Retinal pigment epithelial cell (primary cell): ENCODE measurements around the gene LAGE3.
A peak's percentile ranks its signal among the peaks of the same experiment; 100 is the strongest.

Experiments used
- DNase-seq: peaks from one replicate; pipeline ENCODE4 v3.0.0-alpha.2; 2010; ENCODE audit warnings: low read depth
- H3K4me3 ChIP-seq: 2 replicates; pipeline ENCODE4 v1.5.1; 2011; ENCODE audit warnings: mild to moderate bottlenecking, low read length, control low read depth, moderate library complexity
- TF ChIP-seq, protein P1 (sequence below): conservative IDR thresholded peaks from 2 replicates; pipeline ENCODE4 v1.5.1; 2011; ENCODE audit warnings: low read depth, low read length, control low read depth, inconsistent platforms

Gene LAGE3

GRCh38 chrX:154441984-154442707 is 36.9 kb downstream of the LAGE3 start:
- TF ChIP-seq, protein P1, sequence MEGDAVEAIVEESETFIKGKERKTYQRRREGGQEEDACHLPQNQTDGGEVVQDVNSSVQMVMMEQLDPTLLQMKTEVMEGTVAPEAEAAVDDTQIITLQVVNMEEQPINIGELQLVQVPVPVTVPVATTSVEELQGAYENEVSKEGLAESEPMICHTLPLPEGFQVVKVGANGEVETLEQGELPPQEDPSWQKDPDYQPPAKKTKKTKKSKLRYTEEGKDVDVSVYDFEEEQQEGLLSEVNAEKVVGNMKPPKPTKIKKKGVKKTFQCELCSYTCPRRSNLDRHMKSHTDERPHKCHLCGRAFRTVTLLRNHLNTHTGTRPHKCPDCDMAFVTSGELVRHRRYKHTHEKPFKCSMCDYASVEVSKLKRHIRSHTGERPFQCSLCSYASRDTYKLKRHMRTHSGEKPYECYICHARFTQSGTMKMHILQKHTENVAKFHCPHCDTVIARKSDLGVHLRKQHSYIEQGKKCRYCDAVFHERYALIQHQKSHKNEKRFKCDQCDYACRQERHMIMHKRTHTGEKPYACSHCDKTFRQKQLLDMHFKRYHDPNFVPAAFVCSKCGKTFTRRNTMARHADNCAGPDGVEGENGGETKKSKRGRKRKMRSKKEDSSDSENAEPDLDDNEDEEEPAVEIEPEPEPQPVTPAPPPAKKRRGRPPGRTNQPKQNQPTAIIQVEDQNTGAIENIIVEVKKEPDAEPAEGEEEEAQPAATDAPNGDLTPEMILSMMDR, result no peak
- H3K4me3 ChIP-seq, result no peak overlapping the region
- no peak for DNase-seq

DNA sequence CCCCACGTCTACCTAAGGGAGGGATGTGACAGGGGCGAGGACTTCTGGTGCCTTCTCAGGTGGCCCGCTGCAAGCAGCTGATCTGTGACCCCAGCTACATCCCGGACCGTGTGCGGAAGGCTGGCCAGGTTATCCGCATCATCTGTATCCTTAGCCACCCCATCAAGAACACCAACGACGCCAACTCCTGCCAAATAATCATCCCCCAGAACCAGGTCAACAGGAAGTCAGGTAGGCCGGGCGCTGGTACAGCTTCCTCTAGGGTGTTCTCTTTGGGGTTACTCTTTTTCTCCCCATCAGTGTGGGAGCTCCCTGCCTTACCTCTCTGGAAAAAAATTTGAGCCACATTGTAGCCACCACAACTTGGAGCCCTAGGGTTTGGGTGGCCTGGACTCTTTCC is 37.5 kb downstream of the LAGE3 start:
- no peak overlapping the region for H3K4me3 ChIP-seq
- DNase-seq, result no peak
- TF ChIP-seq, protein P1, result no peak

- no peak overlapping the region for H3K4me3 ChIP-seq
- DNase-seq, result no peak
- TF ChIP-seq, protein P1, result no peak
Observed at GRCh38 chrX:154440623-154441357, 38.3 kb downstream of the LAGE3 start.

DNA sequence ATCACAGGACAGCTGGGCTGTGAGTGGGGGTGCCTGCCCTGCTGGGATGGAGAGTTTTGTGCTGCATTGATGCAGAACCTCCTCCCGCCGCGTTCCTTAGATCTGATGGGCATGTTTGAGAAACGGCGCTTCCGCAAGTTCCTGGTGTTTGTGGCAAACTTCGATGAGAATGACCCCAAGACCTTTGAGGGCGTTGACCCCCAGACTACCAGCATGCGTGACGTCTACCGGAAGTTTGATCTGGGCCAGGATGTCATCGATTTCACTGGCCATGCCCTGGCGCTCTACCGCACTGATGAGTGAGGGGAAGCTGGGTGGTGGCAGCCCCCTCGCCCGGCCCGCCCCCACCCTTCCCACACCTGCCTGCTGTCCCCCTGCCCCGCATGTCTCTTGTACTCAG is 39.2 kb downstream of the LAGE3 start:
- DNase-seq, result no peak
- TF ChIP-seq, protein P1, result no peak
- H3K4me3 ChIP-seq, result no peak overlapping the region

- TF ChIP-seq, protein P1, result no peak
- H3K4me3 ChIP-seq, result peak overlapping the region; percentile 65
- no peak for DNase-seq
Observed at GRCh38 chrX:154437971-154438893, 40.8 kb downstream of the LAGE3 start.

GRCh38 chrX:154436983-154437752 is 41.9 kb downstream of the LAGE3 start, which contains the start of gene GDI1:
Gene GDI1, plus strand, starts transcription at chrX:154437154. Its CDS starts 101 bp downstream, at chrX:154437255.
- peak within 1 kb of the TSS; percentile 65 for H3K4me3 ChIP-seq
- DNase-seq, result no peak
- TF ChIP-seq, protein P1, result no peak
